OCI-LY3 (cell line): ENCODE measurements around the gene ANO4.

Source experiments
- EZH2phosphoT487 ChIP-seq: fragments of 200-600 bp; shearing (Covaris generic); IDR thresholded peaks from 2 replicates; pipeline ENCODE4 v1.6.1; 2018; ENCODE audit warnings: antibody characterized with exemption, mixed run types, low read depth
- TF ChIP-seq, protein P1 (sequence below): fragments of 200-600, 300-600 bp; sonication (generic); IDR thresholded peaks from 2 replicates; pipeline ENCODE4 v1.5.1; 2014; ENCODE audit warnings: antibody characterized with exemption, low read length, low read depth

- TF ChIP-seq, protein P1, sequence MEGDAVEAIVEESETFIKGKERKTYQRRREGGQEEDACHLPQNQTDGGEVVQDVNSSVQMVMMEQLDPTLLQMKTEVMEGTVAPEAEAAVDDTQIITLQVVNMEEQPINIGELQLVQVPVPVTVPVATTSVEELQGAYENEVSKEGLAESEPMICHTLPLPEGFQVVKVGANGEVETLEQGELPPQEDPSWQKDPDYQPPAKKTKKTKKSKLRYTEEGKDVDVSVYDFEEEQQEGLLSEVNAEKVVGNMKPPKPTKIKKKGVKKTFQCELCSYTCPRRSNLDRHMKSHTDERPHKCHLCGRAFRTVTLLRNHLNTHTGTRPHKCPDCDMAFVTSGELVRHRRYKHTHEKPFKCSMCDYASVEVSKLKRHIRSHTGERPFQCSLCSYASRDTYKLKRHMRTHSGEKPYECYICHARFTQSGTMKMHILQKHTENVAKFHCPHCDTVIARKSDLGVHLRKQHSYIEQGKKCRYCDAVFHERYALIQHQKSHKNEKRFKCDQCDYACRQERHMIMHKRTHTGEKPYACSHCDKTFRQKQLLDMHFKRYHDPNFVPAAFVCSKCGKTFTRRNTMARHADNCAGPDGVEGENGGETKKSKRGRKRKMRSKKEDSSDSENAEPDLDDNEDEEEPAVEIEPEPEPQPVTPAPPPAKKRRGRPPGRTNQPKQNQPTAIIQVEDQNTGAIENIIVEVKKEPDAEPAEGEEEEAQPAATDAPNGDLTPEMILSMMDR = no peak
- no peak for TF ChIP-seq EZH2phosphoT487
Observed at GRCh38 chr12:100970894-100971293, 176.3 kb downstream of the ANO4 start.
